SJCRH30 (cell line): ENCODE data around the gene RFC5. TPM values are rescaled to one million over a fixed set of nuclear protein-coding genes. Genes with fewer than 3 reads are reported as not detected.
A peak's percentile ranks its signal among the peaks of the same experiment; 100 is the strongest.

Source experiments
- DNase-seq, 2 experiments: peaks; one replicate each; pipeline ENCODE4 v3.0.0-alpha.2; 2015 to 2020
- H3K27ac ChIP-seq: fragments of 250-450 bp; sonication (Bioruptor Pico); 2 replicates; pipeline ENCODE4 v1.5.1; 2020; ENCODE audit warnings: mild to moderate bottlenecking, moderate library complexity
- H3K27me3 ChIP-seq: fragments of 250-450 bp; sonication (Bioruptor Pico); 2 replicates; pipeline ENCODE4 v1.5.1; 2020; ENCODE audit warnings: mild to moderate bottlenecking, moderate library complexity
- H3K36me3 ChIP-seq: fragments of 250-450 bp; sonication (Bioruptor Pico); 2 replicates; pipeline ENCODE4 v1.5.1; 2020; ENCODE audit warnings: mild to moderate bottlenecking, moderate library complexity
- H3K4me1 ChIP-seq: fragments of 250-450 bp; sonication (Bioruptor Pico); 2 replicates; pipeline ENCODE4 v1.5.1; 2020; ENCODE audit warnings: mild to moderate bottlenecking, moderate library complexity
- H3K4me3 ChIP-seq: fragments of 250-450 bp; sonication (Bioruptor Pico); 2 replicates; pipeline ENCODE4 v1.5.1; 2020; ENCODE audit warnings: mild to moderate bottlenecking, moderate library complexity
- H3K9me3 ChIP-seq: fragments of 250-450 bp; sonication (Bioruptor Pico); replicated peaks from 2 replicates; pipeline ENCODE4 v1.5.1; 2020; ENCODE audit warnings: mild to moderate bottlenecking, moderate library complexity
- total RNA-seq: library from RNA; depleted of rRNA; stranded (reverse); fragments of >200 nt; shearing (Covaris generic); gene quantifications from 2 replicates; pipeline ENCODE4 v1.2.3, GENCODE V29; 2014; rRNA removed

RFC5 gene, protein sequence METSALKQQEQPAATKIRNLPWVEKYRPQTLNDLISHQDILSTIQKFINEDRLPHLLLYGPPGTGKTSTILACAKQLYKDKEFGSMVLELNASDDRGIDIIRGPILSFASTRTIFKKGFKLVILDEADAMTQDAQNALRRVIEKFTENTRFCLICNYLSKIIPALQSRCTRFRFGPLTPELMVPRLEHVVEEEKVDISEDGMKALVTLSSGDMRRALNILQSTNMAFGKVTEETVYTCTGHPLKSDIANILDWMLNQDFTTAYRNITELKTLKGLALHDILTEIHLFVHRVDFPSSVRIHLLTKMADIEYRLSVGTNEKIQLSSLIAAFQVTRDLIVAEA
- 64.9 and 70.8 TPM in 2 replicates for total RNA-seq

DNA sequence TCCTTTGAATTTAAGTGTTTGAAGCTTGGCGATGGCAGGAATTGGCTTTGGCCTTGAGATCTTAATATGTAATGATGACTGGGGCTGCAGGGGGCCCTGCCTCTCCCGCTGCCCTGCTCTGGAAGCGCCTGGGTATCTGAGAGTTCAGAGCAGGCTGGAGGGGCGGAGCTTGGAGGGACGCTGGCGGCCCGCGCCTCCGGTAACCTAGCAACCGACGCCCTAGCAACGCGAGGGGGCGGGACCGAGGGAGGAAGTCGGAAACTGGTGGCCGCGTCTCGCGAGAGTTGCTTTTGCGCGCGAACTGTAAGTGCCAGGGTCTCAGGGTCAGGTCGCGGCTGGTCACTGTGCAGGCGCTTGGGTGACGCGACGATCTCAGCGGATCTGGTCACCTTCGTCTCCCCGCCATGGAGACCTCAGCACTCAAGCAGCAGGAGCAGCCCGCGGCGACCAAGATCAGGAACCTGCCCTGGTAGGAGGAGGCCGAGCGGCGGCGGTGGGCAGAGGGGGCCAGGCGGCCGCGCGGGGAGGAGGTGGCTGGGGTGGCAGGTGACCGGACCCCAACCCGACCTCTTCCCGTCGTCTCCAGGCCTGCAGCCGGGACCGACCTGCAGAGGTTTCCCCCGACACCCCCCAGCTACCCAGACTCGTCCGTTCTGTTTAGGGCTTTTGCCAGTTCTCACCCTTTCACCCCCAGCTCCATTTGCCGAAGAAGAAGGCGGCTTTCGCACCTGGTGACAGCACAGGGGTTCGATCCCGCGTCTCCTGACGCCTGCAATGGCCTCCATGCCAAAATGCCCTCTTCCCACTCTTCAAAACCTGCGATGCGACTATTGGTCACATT lies at the start of gene RFC5:
Gene RFC5, plus strand, starts transcription at position 280 of the 841 bp plus-strand sequence. Its CDS starts 125 bp downstream, at position 405.
- peak; percentile 98 for DNase-seq
- no peaks in the 10 kb centered on the region; the same call in 1 of the 2 replicates for H3K4me1 ChIP-seq
- H3K36me3 ChIP-seq = peaks cover 32% of the 10 kb centered on the region
- H3K27me3 ChIP-seq = no peaks in the 10 kb centered on the region
- no peaks in the 10 kb centered on the region for H3K9me3 ChIP-seq
- H3K27ac ChIP-seq = peak within 1 kb of the TSS; percentile 71
- peak within 1 kb of the TSS; percentile 95 for H3K4me3 ChIP-seq

DNA sequence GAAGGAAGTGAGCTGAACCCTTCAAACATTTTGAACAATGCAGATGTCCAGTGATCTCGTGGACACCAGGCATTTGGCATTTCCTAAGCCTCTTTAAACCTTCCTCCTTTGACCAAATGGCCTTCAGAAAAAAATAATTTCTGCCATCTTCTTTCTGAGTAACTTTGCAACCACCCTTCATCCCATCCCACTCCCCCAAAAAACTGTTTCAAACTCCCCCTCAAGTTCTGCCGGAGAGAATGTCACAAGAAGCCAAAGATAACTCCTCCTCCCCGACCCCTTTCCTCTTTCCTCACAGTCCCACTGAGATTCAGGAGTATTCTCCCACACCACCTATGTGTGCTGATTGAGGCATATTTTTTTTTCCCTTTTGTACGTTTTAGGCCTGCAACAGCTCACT lies 49.5 kb upstream of the RFC5 start:
- no peak for DNase-seq
- H3K4me3 ChIP-seq = no peak overlapping the region
- H3K27me3 ChIP-seq = no peaks in the 10 kb centered on the region
- H3K4me1 ChIP-seq = no peaks in the 10 kb centered on the region
- H3K9me3 ChIP-seq = no peaks in the 10 kb centered on the region
- no peaks in the 10 kb centered on the region for H3K36me3 ChIP-seq
- no peak overlapping the region for H3K27ac ChIP-seq

GRCh38 chr12:117967512-117967911 lies 49.0 kb upstream of the RFC5 start:
- Histone ChIP-seq H3K4me1 (no peaks in the 10 kb centered on the region), H3K27me3 (no peaks in the 10 kb centered on the region), H3K9me3 (no peaks in the 10 kb centered on the region), H3K27ac (no peak overlapping the region), H3K4me3 (no peak overlapping the region), H3K36me3 (no peaks in the 10 kb centered on the region)
- no peak for DNase-seq

DNA sequence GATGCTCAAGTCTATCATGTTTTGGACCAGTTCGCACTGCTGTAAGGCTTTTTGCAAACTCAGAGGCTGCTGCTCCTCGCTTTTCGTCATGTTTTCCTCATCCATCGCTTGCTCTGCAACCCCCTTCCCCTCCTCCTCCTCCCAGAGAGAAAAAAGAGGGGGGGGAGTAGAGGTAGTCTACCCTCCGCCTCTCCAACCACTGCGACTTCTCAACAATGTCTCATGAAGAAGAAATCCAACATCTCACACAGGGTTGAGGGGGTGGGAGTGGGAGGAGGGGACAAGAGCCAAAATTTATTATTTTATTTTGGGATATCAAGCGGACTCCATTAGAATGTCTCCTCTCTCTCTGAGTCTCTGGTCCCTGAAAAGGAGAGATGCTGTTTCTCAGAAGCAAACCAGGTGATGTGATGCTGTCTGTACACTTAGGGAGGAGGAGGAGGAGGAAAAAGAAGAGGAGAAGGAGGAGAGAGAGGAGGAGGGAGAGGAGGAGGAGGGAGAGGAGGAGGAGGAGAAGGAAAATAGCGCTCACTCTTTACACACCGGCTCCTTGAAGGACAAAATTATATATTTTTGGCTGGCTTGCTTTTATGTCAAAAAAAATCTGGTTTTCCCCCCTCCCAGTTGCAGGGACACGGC lies 48.2 kb upstream of the RFC5 start:
- Histone ChIP-seq H3K9me3 (no peaks in the 10 kb centered on the region), H3K27ac (no peak overlapping the region), H3K36me3 (no peaks in the 10 kb centered on the region), H3K27me3 (no peaks in the 10 kb centered on the region), H3K4me3 (no peak overlapping the region), H3K4me1 (no peaks in the 10 kb centered on the region)
- no peak for DNase-seq

DNA sequence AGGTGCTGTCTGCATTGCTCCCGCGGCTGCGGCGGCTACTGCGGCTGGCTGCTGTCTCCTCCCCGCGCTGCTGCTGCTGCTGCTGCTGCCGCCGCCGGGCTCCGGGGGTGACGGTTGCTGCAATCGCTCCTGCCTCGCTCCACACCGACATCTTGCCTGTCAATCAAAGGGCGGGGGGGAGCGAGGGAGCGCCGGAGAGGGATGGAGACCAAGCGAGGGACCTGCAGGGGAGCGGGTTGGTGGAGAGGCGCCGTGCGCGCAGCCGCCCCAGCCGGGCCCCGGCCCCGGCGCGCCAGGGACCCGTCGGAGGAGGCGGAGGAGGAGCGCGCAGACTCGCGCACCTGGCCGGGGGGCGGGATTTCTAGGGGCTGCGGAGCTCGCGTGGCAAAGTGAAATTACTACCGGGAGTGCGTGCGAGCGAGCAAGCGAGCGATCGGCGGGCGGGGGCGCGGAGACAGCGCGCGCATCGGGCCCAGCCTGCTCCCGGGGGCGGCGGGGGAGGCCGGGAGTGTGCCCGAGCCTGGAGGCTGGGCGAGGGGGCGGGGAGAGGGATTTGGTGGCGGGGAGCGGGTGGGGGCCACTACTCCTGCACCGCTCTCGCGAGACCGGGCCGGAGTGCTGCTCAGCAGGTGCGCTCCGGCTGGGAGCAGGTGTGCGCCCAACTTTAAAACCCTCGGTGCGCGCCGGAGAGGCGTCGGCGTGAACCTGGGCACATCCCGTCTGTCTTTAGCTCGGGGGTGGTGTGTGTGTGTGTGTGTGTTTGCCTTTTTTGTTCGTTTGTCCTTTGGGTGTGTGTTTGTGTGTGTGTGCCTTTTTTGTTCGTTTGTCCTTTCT lies 47.5 kb upstream of the RFC5 start, which contains the start of gene KSR2:
Gene KSR2, minus strand, starts transcription at position 165 of the 834 bp plus-strand sequence. CDS start 735 bp downstream, outside the sequence.
- H3K27me3 ChIP-seq = no peaks in the 10 kb centered on the region
- no peaks in the 10 kb centered on the region for H3K4me1 ChIP-seq
- no peak within 1 kb of the TSS for H3K4me3 ChIP-seq
- H3K27ac ChIP-seq = no peak within 1 kb of the TSS
- H3K36me3 ChIP-seq = no peaks in the 10 kb centered on the region
- DNase-seq = no peak
- H3K9me3 ChIP-seq = no peaks in the 10 kb centered on the region

DNA sequence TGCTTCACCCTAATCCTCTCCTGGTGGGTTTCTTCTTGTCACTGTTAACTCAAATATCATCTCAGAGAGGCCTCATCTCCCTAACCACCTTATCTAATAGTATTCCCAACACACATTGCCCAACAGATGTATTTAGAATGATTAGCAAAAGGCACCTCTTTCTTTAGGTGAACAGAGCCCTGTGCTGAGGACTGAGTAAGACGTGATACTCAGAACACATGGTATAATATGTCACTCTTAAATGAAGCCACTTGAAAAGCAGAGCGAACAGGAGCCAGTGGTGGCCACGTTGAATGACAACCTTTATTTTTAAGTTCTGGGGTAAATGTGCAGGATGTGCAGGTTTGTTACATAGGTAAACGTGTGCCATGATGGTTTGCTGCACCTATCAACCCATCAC lies 46.2 kb upstream of the RFC5 start:
- Histone ChIP-seq H3K27ac (no peak overlapping the region), H3K27me3 (no peaks in the 10 kb centered on the region), H3K9me3 (no peaks in the 10 kb centered on the region), H3K36me3 (no peaks in the 10 kb centered on the region), H3K4me1 (no peaks in the 10 kb centered on the region), H3K4me3 (no peak overlapping the region)
- no peak for DNase-seq

DNA sequence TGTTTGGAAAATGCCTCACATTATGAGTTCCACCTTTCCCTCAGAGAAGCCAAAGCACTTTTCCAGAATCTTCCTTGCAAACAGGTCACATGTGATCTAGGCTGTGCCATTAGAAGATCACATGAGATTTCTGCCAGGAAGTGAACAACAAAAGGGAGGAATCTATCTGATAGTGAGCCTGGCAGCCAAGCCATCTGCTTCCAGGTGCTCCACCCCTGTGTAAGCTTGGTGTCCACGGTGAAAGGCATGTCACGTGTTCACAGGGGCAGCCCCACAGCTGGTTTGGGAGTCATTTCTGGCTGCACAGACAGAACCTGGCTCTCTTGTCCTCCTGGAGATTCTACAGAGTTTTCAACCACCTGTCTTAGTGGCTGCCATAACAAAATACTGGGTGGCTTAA lies 44.2 kb upstream of the RFC5 start:
- no peak overlapping the region for H3K4me3 ChIP-seq
- DNase-seq = no peak
- no peaks in the 10 kb centered on the region for H3K27me3 ChIP-seq
- no peak overlapping the region for H3K27ac ChIP-seq
- H3K9me3 ChIP-seq = no peaks in the 10 kb centered on the region
- no peaks in the 10 kb centered on the region for H3K4me1 ChIP-seq
- H3K36me3 ChIP-seq = no peaks in the 10 kb centered on the region

GRCh38 chr12:117975006-117975405 lies 41.5 kb upstream of the RFC5 start:
- no peaks in the 10 kb centered on the region for H3K4me1 ChIP-seq

DNA sequence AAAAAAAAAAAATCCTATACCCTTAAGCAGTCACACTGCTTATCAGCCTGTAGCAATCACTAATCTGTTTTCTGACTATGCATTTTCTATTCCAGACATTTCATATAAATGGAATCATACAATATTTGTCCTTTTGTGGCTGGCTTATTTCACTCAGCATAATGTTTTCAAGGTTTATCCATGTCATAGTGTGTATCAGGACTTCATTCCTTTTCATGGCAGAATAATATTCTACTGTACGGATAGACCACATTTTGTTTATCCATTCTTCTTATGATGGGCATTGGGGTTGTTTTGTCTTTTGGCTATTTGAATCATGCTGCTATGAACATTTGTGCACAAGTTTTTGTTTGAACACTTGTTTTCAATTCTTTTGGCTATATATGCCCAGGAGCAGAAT lies 39.1 kb upstream of the RFC5 start:
- no peak for DNase-seq
- H3K36me3 ChIP-seq = no peaks in the 10 kb centered on the region
- H3K4me3 ChIP-seq = no peak overlapping the region
- no peaks in the 10 kb centered on the region for H3K4me1 ChIP-seq
- H3K9me3 ChIP-seq = no peaks in the 10 kb centered on the region
- no peak overlapping the region for H3K27ac ChIP-seq
- H3K27me3 ChIP-seq = no peaks in the 10 kb centered on the region

More at GRCh38 chr12:117975006-117975405, 41.5 kb upstream of the RFC5 start:
- Histone ChIP-seq H3K9me3 (no peaks in the 10 kb centered on the region), H3K4me3 (no peak overlapping the region), H3K36me3 (no peaks in the 10 kb centered on the region), H3K27ac (no peak overlapping the region), H3K27me3 (no peaks in the 10 kb centered on the region)
- no peak for DNase-seq

GRCh38 chr12:117980616-117981015 lies 35.9 kb upstream of the RFC5 start:
- no peaks in the 10 kb centered on the region for H3K27me3 ChIP-seq

DNA sequence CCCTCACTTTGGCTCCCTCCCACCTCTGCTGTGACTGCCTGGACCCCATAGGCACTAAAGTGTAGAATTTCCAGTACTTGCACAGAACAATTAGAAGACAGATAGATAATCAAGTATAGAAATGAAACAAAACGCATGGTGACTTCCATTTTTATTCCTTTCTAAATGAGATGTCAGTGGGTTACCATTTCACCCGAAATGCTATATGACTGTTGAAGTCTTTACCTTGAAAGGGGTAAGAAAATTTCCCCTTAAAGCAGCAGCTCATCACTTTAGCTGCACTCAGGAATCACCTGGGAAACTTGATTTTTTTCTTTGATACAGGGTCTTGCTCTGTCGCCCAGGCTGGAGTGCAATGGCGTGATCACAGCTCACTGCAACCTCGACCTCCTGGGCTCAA lies 35.2 kb upstream of the RFC5 start:
- DNase-seq = no peak
- H3K27me3 ChIP-seq = no peaks in the 10 kb centered on the region
- no peak overlapping the region for H3K27ac ChIP-seq
- no peaks in the 10 kb centered on the region for H3K4me1 ChIP-seq
- H3K9me3 ChIP-seq = no peaks in the 10 kb centered on the region
- no peaks in the 10 kb centered on the region for H3K36me3 ChIP-seq
- H3K4me3 ChIP-seq = no peak overlapping the region

More at GRCh38 chr12:117980616-117981015, 35.9 kb upstream of the RFC5 start:
- no peak for DNase-seq
- no peak overlapping the region for H3K27ac ChIP-seq
- H3K36me3 ChIP-seq = no peaks in the 10 kb centered on the region
- H3K9me3 ChIP-seq = no peaks in the 10 kb centered on the region
- H3K4me3 ChIP-seq = no peak overlapping the region
- no peaks in the 10 kb centered on the region for H3K4me1 ChIP-seq

GRCh38 chr12:117985182-117985581 lies 31.3 kb upstream of the RFC5 start:
- Histone ChIP-seq H3K27me3 (no peaks in the 10 kb centered on the region), H3K27ac (no peak overlapping the region), H3K36me3 (no peaks in the 10 kb centered on the region), H3K9me3 (no peaks in the 10 kb centered on the region), H3K4me3 (no peak overlapping the region), H3K4me1 (no peaks in the 10 kb centered on the region; the same call in 1 of the 2 replicates)
- no peak for DNase-seq

GRCh38 chr12:117986705-117987469 lies 29.6 kb upstream of the RFC5 start:
- Histone ChIP-seq H3K36me3 (no peaks in the 10 kb centered on the region), H3K27me3 (no peaks in the 10 kb centered on the region), H3K4me1 (no peaks in the 10 kb centered on the region; the same call in 1 of the 2 replicates), H3K9me3 (no peaks in the 10 kb centered on the region), H3K4me3 (no peak overlapping the region), H3K27ac (no peak overlapping the region)
- peak in 1 of 2 experiments; percentile 1 for DNase-seq
